Measurements from ENCODE around the gene SNX30. TPM values are rescaled to one million over a fixed set of nuclear protein-coding genes. Genes with fewer than 3 reads are reported as not detected.

SNX30 gene
- total RNA-seq, 2 donors from 2014 or later = 4.6 to 5.1 TPM

DNA sequence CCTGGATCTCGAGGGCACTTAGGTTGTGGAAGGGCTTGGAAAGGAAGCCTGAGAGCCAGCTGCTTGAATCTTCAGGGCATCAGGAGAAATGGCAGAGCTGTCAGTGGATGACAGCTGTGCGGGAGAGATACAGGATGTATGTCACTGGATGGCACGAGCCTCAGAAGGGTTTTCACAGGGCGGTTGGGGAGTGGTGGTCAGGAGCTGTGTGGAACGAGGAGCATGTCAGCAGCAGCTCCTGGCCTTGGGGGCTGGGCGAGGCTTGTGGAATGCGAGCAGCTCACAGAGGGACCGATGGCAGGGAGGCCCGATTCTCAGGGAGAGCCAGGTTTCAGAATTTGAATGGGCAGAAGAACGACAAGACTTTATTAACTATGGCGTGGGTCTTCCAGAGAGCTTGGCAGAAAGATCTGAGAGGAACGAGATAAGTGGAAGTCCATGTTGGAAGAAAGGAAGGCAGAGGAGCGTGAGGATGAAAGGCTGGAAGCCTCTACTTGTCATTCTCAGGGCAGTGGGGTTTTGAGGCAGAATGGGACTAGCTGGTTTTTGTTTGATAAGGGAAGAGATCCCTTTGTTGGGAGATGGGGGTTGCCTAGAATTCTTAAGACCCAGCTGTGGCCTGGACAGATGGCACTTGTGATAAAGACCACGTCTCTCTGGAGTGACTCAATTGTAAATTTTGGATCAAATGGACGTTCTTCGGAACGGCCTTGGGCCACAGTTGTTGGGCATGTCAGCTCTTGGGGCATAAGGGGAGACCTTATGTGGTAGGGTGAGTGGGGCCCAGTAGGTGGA, 60.3 kb downstream of the SNX30 start:
- intact Hi-C loops (cut with DNase I) = loop anchor here in 1 of 2 donors (10.0 kb wide), 1 partner anchor 326 kb away; the partner anchor contains the start of gene KIAA1958

DNA sequence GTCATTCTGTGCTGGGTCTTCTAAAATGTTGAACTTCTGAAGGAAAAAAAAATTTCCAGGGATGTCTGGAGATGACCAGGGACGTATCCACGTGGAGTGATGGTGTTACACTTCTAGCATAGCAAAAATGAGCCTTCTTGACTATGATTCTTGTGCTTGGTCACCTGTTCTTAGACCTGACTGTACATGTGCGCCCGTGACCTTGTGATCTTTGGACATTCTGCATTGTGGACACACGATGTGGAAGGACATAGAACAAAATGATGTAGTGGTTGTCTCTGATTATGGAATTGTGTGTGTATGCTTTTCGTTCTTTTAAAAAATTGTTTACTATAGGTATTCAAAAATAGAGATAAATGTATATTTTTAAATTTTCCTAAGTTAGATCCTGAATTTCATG, 61.0 kb downstream of the SNX30 start:
- no peak for DNase-seq
- intact Hi-C loops (cut with DNase I) = loop anchor here in 1 of 2 donors (10.0 kb wide), 1 partner anchor 327 kb away; the partner anchor contains the start of gene KIAA1958
- no peak for ATAC-seq

More for the DNA sequence above, 60.3 kb downstream of the SNX30 start:
- DNase-seq (no peak), ATAC-seq (no peak)

DNA sequence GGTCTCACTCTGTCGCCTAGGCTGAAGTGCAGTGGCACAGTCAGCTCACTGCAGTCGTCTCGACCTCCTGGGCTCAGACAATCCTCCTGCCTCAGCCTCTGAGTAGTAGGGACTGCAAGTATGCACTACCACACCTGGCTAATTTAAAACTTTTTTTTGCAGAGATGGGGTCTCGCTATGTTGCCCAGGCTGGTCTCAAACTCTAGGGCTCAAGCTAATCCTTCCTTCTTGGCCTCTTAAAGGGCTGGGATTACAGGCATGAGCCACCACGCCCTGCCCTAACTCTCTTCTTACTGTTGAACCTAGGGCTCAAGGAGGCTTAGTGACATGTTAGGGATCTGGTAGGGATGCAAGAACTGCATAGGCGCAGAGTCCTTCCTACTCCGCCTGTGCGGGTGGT, 65.3 kb downstream of the SNX30 start:
- intact Hi-C loops (cut with DNase I) = loop anchor here in 1 of 2 donors (10.0 kb wide), 1 partner anchor 331 kb away; the partner anchor contains the start of gene KIAA1958
- no peak for ATAC-seq
- DNase-seq = no peak

DNA sequence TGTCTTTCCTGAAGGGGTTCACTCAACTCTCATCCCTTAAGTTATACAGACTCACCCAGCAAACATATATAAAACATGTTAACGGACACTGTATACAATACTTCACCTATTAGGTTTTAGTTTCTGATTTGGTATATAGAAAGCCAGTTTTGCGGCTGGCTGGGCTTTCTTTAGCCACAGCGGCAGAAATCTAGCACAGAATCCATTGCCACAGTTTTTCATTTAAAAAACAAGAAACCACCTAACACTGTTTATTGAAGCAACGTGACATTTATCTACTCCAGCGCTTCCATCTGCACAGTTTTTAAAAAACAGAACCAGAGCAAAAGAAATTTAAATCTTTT, 67.3 kb downstream of the SNX30 start:
- DNase-seq (no peak), ATAC-seq (no peak)
- intact Hi-C loops (cut with DNase I) = loop anchor here in 1 of 2 donors (10.0 kb wide), 1 partner anchor 333 kb away; the partner anchor contains the start of gene KIAA1958

DNA sequence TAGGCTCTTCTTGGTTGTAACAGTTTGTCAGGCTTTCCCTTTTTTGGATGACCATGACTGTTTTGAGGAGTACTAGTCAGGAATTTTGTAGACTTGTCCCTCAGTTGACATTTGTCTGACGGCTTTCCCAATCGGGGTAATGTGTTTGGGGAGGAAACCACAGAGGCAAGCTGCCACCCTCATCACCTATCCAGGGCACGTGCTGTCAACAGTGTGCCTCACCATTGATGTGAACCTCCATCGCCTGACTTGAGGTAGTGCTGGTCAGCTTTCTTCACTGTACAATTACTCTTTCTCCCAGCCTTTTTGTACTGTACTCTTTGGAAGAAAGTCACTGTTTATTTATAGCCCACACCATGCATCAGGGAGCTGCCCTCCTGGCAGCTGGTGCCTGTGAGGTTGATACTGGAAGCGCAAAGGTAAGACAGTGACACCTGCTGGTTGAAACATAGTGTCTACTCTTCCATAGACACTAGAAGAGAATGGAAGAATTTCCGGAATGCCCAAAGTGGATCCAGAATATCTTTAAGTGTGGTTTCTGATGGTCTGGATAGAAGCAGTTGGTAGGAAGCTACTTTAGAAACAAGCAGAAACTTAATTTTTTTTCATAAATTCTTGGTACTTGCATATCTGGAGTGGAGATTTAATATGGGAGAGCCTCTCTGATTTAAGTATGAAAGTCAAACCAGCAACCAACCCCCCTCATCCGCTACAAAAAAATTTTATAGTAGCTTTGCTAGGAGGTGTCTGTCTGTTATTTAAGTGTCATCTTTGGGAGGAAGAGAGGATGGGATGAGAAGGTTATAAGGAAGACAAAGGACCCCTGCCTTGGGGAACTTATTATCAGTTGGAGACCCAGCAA, 69.3 kb downstream of the SNX30 start:
- ATAC-seq (peak; percentile 96 to 98), DNase-seq (peak; percentile 51)
- intact Hi-C loops (cut with DNase I) = loop anchor here in 1 of 2 donors (5.0 to 10.0 kb wide), 3 partner anchors 103 to 735 kb away; partner anchors contain the start of genes INIP and KIAA1958

DNA sequence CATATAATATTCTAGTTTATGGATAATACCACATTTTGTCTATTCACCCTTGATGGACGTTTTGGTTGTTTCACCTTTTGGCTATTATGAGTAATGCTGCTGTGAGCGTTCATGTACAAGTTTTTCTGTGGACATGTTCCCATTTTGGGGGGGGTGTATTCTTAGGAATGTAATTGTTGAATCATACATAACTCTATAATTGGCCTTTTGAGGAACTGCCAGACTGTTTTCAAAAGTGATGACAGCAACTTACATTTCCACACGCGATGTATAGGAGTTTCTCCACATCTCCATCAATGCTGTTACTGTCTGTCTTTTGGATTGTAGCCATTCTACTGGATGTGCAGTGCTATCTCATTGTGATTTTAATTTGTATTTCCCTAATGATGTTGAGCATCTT, 70.3 kb downstream of the SNX30 start:
- DNase-seq = no peak
- intact Hi-C loops (cut with DNase I) = loop anchor here in 1 of 2 donors (5.0 to 10.0 kb wide), 2 partner anchors 104 to 736 kb away; partner anchors contain the start of gene INIP
- no peak for ATAC-seq

DNA sequence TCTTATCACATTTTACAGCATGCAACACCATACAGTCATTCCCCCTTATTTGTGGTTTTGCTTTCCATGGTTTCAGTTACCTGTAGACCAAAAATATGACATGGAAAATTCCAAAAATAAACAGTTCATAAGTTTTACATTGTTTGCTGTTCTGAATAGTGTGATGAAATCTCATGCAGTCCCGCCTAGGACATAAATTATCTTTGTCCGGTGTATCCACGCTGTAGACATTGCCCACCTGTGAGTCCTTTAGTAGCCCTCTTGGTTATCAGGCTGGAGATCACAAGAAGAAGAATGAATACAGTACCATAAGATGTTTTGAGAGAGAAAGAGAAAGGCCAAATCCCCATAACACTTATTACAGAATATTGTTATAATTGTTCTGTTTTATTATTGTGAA, 72.1 kb downstream of the SNX30 start:
- ATAC-seq = no peak
- DNase-seq = no peak
- intact Hi-C loops (cut with DNase I) = loop anchor here in 1 of 2 donors (5.0 to 10.0 kb wide), 2 partner anchors 105 to 738 kb away; partner anchors contain the start of gene INIP

DNA sequence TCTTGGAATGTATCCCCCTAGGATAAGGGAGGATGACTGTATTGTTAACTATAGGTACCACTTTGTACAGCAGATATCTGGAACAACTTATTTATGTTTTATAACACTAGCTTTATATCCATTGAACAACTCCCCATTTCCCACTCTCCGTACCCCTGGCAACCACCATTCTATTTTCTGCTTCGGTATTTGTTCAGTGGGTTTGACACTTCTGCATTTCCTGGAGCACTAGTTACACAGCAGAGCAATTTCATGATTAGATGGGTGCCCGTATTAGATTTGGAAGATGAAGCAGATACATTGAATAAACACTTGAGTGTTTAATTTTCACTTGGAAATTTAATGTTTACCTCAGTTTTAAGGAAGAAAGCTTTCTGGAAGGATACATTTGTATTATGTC, 72.7 kb downstream of the SNX30 start:
- ATAC-seq (no peak), DNase-seq (no peak)
- intact Hi-C loops (cut with DNase I) = loop anchor here in 1 of 2 donors (5.0 to 10.0 kb wide), 2 partner anchors 106 to 738 kb away; partner anchors contain the start of gene INIP

DNA sequence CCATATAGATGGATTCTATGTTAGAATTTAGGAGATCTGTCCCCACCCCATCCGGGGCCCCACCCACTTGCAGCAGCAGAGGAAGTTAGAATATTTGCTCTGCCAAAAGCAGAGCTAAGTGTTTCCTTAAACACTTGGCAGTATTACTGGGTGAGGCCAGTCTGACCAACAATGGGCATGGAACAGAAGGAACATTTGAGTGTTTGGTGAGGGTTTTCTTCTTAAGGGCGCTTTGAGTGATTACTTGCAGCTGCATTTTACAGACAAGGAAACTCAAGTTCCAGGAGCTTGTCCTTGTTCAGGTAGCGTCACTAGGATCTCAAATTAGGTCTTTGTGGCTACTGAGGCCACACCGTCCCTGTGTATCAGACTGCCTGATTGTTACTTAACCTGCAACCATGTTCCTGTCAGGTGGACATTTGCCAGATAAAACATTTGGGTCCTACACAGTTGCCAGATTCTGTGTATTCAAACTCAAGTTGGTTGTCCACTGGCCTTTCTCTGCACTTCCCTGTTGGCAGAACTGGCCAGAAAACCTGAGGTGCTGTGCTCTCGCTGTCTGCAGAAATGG, 80.8 kb downstream of the SNX30 start:
- intact Hi-C loops (cut with DNase I) = no loop called here
- DNase-seq (peak; percentile 67), ATAC-seq (peak; percentile 50 to 92)

DNA sequence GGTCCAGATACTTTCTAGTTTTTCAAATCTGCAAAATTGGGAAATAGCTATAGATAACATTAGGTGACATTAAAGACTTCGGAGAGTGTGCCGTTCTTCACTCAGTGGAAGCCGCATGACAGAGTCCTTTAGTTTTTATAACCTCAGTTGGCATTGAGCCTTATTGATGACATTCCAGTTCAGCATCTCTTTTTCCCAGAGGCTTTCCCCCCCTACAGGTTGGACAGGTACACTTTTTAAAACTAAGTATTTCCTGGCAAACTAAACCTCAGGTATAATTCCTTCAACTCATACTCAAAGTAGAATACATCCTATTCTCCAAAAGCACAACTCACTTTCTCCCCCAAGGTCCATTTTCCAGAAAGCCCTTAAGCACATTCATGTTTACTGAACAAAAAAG, 81.4 kb downstream of the SNX30 start:
- no peak for DNase-seq
- no peak for ATAC-seq
- intact Hi-C loops (cut with DNase I) = no loop called here

DNA sequence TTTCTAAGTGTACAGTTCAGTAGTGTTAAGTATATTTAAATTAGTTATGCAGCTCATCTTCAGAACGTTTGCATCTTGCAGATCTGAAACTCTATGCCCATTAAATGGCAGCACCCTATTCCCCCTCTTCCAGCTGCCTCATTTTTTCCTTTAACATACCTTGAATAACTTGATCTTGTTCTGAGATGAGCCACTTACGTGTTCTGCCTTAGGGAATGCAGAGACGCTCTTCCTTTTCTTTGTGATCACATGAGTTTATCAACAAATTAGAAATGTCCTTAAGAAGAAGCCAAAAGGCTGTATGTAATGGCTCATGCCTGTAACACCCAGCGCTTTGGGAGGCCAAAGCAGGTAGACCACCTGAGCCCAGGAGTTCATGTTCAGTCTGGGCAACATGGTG, 82.5 kb downstream of the SNX30 start:
- no peak for DNase-seq
- intact Hi-C loops (cut with DNase I) = no loop called here
- ATAC-seq = no peak

DNA sequence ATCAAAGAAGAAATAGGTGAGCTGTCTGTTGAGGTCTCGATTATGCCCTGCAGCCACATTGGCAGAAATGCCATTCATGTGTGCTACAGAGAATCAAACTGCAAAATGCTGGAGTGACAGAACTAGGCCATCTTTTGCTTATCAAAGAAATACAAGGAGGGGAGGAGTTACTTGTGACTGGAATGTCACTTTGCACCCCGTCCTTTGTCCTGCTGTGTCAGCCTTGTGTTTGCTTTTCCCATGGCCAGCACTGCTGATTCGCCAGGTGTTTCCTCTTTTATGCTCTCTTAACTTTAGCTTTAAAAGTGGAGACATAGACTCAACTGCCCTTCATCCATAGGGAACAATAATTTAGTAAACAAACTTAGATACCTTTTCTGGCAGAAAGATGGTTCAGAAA, 85.8 kb downstream of the SNX30 start:
- intact Hi-C loops (cut with DNase I) = no loop called here
- DNase-seq (no peak), ATAC-seq (no peak)

DNA sequence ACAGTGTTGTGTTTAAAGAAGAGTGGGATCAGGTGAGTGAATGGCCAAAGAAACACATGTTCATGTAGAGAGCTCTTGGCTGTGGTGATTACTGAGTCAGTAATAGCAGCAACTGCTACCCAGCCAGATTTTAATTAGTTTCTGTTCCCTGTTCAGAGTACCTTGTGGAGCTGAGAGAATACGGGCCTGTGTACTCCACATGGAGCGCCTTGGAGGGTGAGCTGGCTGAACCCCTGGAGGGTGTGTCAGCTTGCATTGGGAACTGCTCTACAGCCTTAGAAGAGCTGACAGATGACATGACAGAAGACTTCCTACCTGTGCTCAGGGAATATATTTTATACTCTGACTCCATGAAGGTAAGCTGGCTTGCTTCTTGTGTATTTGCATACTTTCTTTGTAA, 87.8 kb downstream of the SNX30 start:
- intact Hi-C loops (cut with DNase I) = no loop called here
- ATAC-seq = no peak
- DNase-seq = no peak

DNA sequence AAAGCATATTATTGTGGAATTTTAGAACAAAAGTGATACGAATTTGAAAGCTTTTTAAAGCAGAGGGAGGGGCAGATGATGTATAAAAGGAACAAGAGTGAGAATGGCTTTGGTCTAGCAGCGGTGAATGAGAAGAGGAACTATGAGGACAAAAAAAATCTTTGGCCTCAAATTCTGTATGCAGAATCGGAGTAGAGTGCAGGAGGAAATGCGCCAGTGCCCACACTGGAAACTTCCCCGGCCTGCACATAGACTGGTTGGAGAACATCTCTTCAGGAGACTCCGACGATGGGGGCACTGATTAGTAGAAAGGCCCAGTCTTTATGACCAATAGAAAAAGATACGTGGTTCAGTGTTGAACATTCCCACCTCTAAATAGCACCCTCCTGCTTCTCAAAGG, 88.8 kb downstream of the SNX30 start:
- ATAC-seq (no peak), DNase-seq (no peak)
- intact Hi-C loops (cut with DNase I) = no loop called here

DNA sequence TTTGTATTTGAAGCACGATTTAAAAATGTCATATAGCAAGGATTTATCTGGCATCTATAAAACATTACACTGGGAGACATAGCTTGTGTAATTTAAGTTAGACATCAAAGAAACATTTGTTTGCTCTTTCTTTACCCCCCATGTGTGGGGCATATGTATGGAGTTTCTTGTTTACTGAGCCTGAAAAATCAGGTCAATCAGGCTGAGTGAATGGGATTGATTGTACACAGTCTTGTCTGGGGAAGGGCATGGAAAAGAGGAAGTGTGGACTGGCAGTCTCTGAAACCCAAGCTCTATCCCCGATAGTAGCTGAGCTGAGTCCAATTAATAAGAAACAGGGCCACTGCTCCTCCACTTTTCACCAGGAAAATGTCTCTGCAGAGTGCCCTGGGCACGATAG, 90.7 kb downstream of the SNX30 start:
- ATAC-seq = no peak
- DNase-seq = no peak
- intact Hi-C loops (cut with DNase I) = no loop called here

DNA sequence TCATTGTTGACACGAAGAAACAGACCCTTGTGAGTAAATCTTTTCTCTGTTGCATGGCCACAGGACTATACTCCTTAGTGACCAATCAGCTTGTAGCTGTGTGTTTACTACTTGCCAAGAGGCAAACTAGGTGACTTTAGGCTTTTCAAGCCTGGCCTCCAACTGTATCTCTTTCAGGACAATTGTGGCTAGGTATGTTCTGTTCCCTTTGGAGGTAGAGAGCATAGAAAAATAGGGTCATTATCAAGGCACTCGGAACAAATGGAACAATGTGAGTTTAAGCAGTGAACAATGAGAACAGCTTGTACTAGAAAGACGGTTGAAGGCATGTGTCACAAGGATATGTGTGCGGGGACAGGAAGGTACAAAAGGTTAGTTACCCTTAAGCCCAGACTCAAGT, 92.0 kb downstream of the SNX30 start:
- intact Hi-C loops (cut with DNase I) = no loop called here
- ATAC-seq (no peak), DNase-seq (no peak)

DNA sequence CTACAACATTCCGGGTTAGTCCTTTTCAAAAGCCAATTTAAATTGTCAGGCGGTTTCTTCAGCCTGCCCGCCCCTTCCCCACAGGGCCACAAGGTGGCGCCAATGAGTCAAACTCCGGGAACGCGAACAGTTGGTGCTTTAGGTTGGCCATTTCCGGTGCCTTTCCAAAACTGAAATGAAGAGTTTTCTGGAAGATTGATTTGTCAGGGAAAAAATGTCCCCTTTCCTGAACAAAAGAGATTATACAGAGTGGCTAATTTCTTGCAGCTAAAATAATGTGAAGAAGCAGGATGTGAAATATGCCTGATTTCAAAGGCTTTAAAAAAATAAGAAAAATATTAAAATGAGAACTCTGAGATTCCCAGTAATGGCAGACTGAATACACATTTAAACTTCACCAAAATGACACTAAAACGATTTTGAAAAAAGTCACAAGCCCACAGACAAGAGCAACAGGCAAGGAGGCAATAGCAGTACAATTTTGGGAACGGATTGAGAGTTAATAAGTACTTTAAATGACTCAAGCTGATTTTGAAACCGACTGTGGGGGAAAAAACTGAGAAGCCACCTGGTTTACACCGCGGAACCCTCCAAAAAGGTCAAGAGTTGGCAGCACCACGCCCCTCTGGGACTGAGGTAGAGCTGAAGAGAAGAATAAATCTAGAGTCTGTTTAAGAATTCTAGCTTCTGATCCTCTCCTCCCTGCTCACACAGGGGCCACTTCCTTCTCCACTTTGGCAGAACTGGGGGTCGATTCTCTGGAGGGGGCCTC, 94.4 kb downstream of the SNX30 start:
- intact Hi-C loops (cut with DNase I) = loop anchor here in 1 of 2 donors (2.0 kb wide), 1 partner anchor 58 kb away; no protein-coding TSS in a partner anchor
- ATAC-seq (peak; percentile 78 to 80), DNase-seq (peak; percentile 79)
